ENCODE measurements around the gene RASGEF1C. TPM values are rescaled to one million over a fixed set of nuclear protein-coding genes. Genes with fewer than 3 reads are reported as not detected.
"Not testable (repeated sequence)": the region's sequence is repeated elsewhere in the genome, so short reads cannot be mapped to it uniquely, and the experiment has no call there.

RASGEF1C gene
- total and polyA plus RNA-seq, 2 of the 13 experiments (the other 11 are each of a cell fraction or from before 2014, with no cell fraction given) = not detected

DNA sequence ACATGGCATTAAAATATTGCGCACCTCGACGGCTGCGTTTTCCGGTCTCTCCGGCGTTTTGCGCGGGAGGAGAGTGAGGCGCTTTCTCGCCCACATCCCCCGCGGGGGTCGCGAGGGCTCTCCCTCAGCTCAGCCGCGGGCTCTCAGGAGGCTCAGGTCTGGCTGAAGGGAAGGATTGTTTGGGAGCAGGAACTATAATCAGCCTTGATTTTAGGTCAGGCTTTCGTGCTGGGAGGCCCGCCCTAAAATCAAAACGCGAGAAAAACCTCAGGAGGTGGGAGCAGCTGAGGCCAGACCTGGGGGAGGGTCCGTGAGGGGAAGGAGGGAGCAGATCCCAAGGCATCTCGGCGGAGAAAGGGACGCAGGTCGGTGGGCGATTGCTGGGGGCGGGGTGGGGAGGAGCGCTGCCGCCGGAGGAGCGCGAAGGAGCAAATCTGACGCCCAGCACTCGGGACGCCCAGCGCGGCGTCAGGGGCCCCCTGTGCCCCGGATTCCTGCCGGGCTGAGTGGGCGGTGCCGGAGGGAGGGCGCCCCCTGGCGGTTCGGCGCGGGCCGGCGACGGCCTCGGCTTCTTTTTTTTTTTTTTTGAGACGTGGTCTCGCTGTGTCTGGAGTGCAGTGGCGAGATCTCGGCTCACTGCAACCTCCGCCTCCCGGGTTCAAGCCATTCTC is 118.8 kb downstream of the RASGEF1C start (continued):
- TF ChIP-seq, protein P1, sequence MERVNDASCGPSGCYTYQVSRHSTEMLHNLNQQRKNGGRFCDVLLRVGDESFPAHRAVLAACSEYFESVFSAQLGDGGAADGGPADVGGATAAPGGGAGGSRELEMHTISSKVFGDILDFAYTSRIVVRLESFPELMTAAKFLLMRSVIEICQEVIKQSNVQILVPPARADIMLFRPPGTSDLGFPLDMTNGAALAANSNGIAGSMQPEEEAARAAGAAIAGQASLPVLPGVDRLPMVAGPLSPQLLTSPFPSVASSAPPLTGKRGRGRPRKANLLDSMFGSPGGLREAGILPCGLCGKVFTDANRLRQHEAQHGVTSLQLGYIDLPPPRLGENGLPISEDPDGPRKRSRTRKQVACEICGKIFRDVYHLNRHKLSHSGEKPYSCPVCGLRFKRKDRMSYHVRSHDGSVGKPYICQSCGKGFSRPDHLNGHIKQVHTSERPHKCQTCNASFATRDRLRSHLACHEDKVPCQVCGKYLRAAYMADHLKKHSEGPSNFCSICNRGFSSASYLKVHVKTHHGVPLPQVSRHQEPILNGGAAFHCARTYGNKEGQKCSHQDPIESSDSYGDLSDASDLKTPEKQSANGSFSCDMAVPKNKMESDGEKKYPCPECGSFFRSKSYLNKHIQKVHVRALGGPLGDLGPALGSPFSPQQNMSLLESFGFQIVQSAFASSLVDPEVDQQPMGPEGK (CRISPR knock-in tag; IDR thresholded peaks at IDR 0.05) = peak; percentile 74
- TF ChIP-seq SOX13 (IDR thresholded peaks at IDR 0.05) (no peak), SOX13 (CRISPR knock-in tag; conservative IDR thresholded peaks at IDR 0.05 in 1 of 2, IDR thresholded peaks at IDR 0.05 in 1 of 2) (peak in 1 of 2 experiments; percentile 7; a peak in 1 of 4 replicates), SAP130 (CRISPR knock-in tag; IDR thresholded peaks at IDR 0.05; ENCODE audit: low read depth) (peak; percentile 29; the same call in 1 of the 2 replicates), SP1 (IDR thresholded peaks at IDR 0.05) (no peak), SP1 (CRISPR knock-in tag; IDR thresholded peaks at IDR 0.05) (peak; percentile 77), HNRNPLL (IDR thresholded peaks at IDR 0.05; ENCODE audit: low read depth, low read length, poor library complexity, severe bottlenecking) (peak; percentile 16), FOSL1 (CRISPR knock-in tag; IDR thresholded peaks at IDR 0.05; ENCODE audit: borderline replicate concordance) (no peak), HNRNPK (IDR thresholded peaks at IDR 0.05; ENCODE audit: low read depth, low read length, poor library complexity, severe bottlenecking) (peak; percentile 53), KLF12 (CRISPR knock-in tag; IDR thresholded peaks at IDR 0.05; ENCODE audit: borderline replicate concordance) (peak; percentile 38; the same call in 1 of the 2 replicates), YEATS4 (CRISPR knock-in tag; IDR thresholded peaks at IDR 0.05; ENCODE audit: borderline replicate concordance) (peak; percentile 39; the same call in 1 of the 2 replicates), XBP1 (CRISPR knock-in tag; IDR thresholded peaks at IDR 0.05) (no peak)
- TF ChIP-seq, protein P2, sequence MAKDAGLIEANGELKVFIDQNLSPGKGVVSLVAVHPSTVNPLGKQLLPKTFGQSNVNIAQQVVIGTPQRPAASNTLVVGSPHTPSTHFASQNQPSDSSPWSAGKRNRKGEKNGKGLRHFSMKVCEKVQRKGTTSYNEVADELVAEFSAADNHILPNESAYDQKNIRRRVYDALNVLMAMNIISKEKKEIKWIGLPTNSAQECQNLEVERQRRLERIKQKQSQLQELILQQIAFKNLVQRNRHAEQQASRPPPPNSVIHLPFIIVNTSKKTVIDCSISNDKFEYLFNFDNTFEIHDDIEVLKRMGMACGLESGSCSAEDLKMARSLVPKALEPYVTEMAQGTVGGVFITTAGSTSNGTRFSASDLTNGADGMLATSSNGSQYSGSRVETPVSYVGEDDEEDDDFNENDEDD (CRISPR knock-in tag; IDR thresholded peaks at IDR 0.05; ENCODE audit: borderline replicate concordance) = peak; percentile 28; the same call in 1 of the 2 replicates
- TF ChIP-seq, protein P3, sequence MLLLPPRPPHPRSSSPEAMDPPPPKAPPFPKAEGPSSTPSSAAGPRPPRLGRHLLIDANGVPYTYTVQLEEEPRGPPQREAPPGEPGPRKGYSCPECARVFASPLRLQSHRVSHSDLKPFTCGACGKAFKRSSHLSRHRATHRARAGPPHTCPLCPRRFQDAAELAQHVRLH (CRISPR knock-in tag; IDR thresholded peaks at IDR 0.05; ENCODE audit: borderline replicate concordance, low read depth) = no peak
- TF ChIP-seq, protein P4, sequence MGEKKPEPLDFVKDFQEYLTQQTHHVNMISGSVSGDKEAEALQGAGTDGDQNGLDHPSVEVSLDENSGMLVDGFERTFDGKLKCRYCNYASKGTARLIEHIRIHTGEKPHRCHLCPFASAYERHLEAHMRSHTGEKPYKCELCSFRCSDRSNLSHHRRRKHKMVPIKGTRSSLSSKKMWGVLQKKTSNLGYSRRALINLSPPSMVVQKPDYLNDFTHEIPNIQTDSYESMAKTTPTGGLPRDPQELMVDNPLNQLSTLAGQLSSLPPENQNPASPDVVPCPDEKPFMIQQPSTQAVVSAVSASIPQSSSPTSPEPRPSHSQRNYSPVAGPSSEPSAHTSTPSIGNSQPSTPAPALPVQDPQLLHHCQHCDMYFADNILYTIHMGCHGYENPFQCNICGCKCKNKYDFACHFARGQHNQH (CRISPR knock-in tag; IDR thresholded peaks at IDR 0.05) = 0 out of 2 replicates have a peak, but pooled peaks have one; percentile 35
- TF ChIP-seq, protein P5, sequence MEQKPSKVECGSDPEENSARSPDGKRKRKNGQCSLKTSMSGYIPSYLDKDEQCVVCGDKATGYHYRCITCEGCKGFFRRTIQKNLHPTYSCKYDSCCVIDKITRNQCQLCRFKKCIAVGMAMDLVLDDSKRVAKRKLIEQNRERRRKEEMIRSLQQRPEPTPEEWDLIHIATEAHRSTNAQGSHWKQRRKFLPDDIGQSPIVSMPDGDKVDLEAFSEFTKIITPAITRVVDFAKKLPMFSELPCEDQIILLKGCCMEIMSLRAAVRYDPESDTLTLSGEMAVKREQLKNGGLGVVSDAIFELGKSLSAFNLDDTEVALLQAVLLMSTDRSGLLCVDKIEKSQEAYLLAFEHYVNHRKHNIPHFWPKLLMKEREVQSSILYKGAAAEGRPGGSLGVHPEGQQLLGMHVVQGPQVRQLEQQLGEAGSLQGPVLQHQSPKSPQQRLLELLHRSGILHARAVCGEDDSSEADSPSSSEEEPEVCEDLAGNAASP (CRISPR knock-in tag; IDR thresholded peaks at IDR 0.05; ENCODE audit: borderline replicate concordance) = no peak

DNA sequence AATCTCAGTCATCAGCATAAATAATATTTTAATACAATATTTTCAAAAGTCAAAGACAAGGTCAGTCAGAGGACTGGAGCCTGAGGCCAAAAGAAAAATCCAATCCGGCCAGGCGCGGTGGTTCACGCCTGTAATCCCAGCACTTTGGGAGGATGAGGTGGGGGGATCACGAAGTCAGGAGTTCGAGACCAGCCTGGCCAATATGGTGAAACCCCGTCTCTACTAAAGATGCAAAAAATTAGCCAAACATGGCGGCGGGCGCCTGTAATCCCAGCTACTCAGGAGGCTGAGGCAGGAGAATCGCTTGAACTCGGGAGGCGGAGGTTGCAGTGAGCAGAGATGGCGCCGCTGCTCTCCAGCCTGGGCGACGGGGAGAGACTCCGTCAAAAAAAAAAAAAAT is 119.4 kb downstream of the RASGEF1C start:
- H3K9me3 ChIP-seq (ENCODE audit: low read length); H3K27me3 ChIP-seq (ENCODE audit: control insufficient read depth in 1 of 2, insufficient read depth in 2 of 2, low read length in 2 of 2); H2AFZ ChIP-seq (ENCODE audit: low read length); H3K9ac ChIP-seq (ENCODE audit: insufficient read depth, low read depth, low read length); DNase-seq (ENCODE audit: low spot score); H3K4me3 ChIP-seq (replicated peaks in 1 of 3; ENCODE audit: insufficient read depth in 1 of 3, low read depth in 2 of 3, low read length in 3 of 3); H3K79me2 ChIP-seq (ENCODE audit: insufficient read depth, low read length); H3K27ac ChIP-seq (ENCODE audit: extremely low read length, insufficient read depth, low read length); BruUV-seq (replicated peaks); H3K36me3 ChIP-seq (replicated peaks in 1 of 2; ENCODE audit: control insufficient read depth in 1 of 2, insufficient read depth in 2 of 2, low read length in 2 of 2); H3K4me2 ChIP-seq (ENCODE audit: low read depth, low read length); POLR2A ChIA-PET; ATAC-seq; H4K20me1 ChIP-seq (ENCODE audit: insufficient read depth, low read length); FAIRE-seq: not testable (repeated sequence)
- H3K4me1 ChIP-seq (ENCODE audit: insufficient read depth, low read length) = peaks cover 14% of the 10 kb centered on the region; the same call in 1 of the 2 replicates
- in situ Hi-C loops (cut with HindIII; ENCODE audit: extremely low pct_ligation_motif_present, low pct_unique_long_range_greater_than_20kb) = loop anchor here (25.0 kb wide), 1 partner anchor 327 kb away; no protein-coding TSS in a partner anchor
- CTCF ChIA-PET (ENCODE audit: low intra/inter-chr PET ratio, low total read pairs) = interaction anchor here (1.6 kb wide), 1 partner anchor 218 kb away, joined by 5 read pairs; no protein-coding TSS in a partner anchor
- intact Hi-C loops (cut with micrococcal nuclease; ENCODE audit: unreplicated experiment) = loop anchor here (1.0 to 2.0 kb wide), 3 partner anchors 181 to 326 kb away; partner anchors contain the start of gene MRNIP
- 84% methylated on average over 18 of the region's 18 CpGs for WGBS (ENCODE audit: low lambda C conversion rate)
